ENCODE measurements around the gene STX8.

The STX8 gene

DNA sequence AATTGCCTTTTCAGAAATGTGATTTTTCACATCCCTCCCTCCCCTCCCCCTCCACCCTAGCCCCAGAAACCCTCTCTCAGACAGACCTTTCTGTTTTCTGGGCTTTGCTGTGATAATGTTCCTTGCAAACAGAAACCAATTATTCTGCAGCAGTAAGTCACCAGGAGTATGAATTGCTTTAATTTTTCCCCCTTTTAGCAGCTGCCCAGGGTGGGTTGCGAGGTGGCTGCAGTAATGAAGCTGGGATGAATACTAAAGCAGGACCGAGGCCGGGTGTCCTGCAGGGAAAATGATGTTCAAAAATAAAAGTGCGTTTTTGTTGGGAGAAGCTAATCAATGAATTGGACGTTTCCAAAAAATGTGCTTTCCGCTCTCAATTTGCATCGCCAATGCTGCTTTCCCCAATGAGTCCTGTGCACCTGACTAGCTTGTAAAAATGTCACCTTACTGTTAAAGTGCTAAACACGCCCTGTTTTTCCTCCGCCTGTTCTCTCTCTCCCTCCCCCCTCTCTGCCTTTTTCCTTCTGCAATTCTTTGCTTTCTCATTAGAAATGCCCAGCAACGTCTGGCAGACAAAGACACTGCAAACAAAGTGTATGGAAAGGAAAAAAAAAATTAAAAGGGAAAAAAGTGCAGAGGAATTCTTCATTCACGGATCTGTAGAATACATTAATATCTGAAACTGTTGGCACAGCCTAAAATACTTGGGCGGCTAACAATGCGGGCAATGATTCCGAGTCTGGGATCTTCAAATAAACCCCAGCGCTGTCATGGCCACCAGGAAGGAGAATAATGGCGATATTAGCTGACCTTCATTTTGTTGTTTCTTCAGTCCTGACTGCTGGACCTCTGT is 244.1 kb downstream of the STX8 start:
- TF ChIP-seq TAF1 (IDR thresholded peaks at IDR 0.05; ENCODE audit: low read depth, low read length) (no peak), POU2F2 (IDR thresholded peaks at IDR 0.05; ENCODE audit: low read depth, low read length) (no peak), PAX5 (IDR thresholded peaks at IDR 0.05; ENCODE audit: insufficient read depth, low read length, severe bottlenecking) (no peak), POLR2A (IDR thresholded peaks at IDR 0.05; ENCODE audit: low read depth, low read length) (no peak), POLR2AphosphoS5 (IDR thresholded peaks at IDR 0.05; ENCODE audit: low read depth, low read length) (no peak), SPI1 (IDR thresholded peaks at IDR 0.05; ENCODE audit: low read depth, low read length) (no peak)
- FAIRE-seq (no peak), DNase-seq (ENCODE audit: insufficient read length, low spot score) (no peak)

DNA sequence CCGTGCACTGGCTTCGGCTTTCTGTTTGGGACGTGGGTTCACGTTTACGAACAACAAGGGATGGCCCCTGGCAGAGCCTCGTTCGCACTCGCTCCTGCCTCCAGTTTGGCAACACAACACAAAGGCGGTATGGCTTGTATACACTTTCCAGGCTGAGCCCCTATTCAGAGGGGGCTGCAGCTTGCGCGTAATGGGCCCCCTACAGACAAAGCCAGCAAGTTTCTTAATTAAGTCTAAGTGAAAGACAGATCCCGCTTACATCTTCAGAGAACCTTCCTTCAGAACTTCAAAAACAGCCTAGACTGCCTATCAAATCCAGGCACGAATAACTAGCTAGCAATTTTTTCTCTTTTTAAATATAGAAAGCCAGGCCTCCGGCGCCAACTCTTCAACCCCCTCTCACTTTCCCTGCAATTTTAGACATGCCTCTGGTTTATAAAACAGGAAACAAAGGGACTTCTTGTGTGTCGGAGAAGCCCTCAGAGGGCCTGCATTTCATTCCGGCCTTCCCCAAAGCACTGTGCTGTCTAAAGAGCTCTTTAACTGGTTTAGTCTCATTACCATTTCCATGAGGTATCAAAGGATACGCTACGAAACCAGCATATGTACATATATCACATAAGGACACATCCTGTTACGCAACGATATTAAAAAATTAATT is 244.9 kb downstream of the STX8 start:
- FAIRE-seq, result no peak
- TF ChIP-seq POLR2A (IDR thresholded peaks at IDR 0.05; ENCODE audit: low read depth, low read length), result no peak
- TF ChIP-seq TAF1 (IDR thresholded peaks at IDR 0.05; ENCODE audit: low read depth, low read length), result no peak
- TF ChIP-seq POU2F2 (IDR thresholded peaks at IDR 0.05; ENCODE audit: low read depth, low read length), result no peak
- TF ChIP-seq POLR2AphosphoS5 (IDR thresholded peaks at IDR 0.05; ENCODE audit: low read depth, low read length), result no peak
- TF ChIP-seq SPI1 (IDR thresholded peaks at IDR 0.05; ENCODE audit: low read depth, low read length), result no peak
- TF ChIP-seq PAX5 (IDR thresholded peaks at IDR 0.05; ENCODE audit: insufficient read depth, low read length, severe bottlenecking), result no peak
- DNase-seq (ENCODE audit: insufficient read length, low spot score), result no peak

DNA sequence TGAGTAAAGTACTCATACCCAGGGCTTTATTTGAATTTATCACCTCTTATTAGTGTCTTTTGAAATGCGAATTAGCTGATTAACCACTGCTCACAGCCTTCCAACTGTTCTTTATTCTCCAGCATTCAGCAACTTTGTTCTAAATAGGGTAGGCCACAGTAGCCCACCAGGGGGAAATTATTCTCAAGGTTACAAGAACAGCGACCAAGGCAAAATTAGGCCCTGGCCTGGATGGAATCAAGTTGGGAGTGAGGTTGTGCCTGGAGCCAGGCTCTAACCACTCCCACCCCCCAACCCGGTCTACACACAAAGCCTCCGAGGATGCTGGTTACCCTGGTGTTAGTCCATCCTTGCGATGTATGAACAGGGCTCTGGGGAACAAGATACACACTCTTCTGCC is 245.5 kb downstream of the STX8 start:
- no peak for FAIRE-seq
- TF ChIP-seq SPI1 (IDR thresholded peaks at IDR 0.05; ENCODE audit: low read depth, low read length), result no peak
- TF ChIP-seq PAX5 (IDR thresholded peaks at IDR 0.05; ENCODE audit: insufficient read depth, low read length, severe bottlenecking), result no peak
- TF ChIP-seq POLR2A (IDR thresholded peaks at IDR 0.05; ENCODE audit: low read depth, low read length), result no peak
- TF ChIP-seq TAF1 (IDR thresholded peaks at IDR 0.05; ENCODE audit: low read depth, low read length), result no peak
- no peak for TF ChIP-seq POLR2AphosphoS5 (IDR thresholded peaks at IDR 0.05; ENCODE audit: low read depth, low read length)
- no peak for TF ChIP-seq POU2F2 (IDR thresholded peaks at IDR 0.05; ENCODE audit: low read depth, low read length)
- no peak for DNase-seq (ENCODE audit: insufficient read length, low spot score)

DNA sequence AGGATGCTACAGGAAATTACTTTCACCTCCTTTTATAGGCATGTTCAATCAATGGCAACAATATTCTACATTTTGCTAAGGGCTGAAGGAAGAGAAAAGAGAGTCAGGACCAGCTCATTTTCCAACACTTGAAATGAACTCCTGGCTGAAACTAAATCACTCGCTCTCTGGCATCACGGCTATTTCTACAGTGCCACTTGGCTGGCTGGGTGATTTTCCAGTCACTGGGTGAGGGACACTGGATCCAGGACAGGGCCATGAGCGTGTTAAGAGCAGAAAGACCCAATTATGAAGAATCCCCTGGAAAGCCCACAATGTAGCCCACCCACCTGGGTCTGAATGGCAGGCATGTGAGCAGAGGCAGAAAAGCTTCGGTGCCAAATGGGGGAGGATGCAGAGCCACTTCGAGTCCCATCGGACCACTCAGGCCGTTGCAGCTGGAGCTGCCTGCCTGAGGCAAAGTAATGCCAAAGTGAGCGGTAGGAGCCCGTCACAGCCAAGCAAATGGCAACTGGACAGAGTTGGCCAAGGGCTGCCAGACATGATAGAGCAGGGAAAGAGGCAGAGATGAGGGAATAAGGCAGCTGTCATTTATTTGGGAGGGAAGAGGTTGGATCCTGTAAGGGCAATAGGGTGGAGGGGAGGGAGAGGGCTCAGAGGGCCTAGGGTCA is 246.2 kb downstream of the STX8 start:
- TF ChIP-seq POU2F2 (IDR thresholded peaks at IDR 0.05; ENCODE audit: low read depth, low read length) (no peak), POLR2A (IDR thresholded peaks at IDR 0.05; ENCODE audit: low read depth, low read length) (no peak), POLR2AphosphoS5 (IDR thresholded peaks at IDR 0.05; ENCODE audit: low read depth, low read length) (no peak), TAF1 (IDR thresholded peaks at IDR 0.05; ENCODE audit: low read depth, low read length) (no peak), PAX5 (IDR thresholded peaks at IDR 0.05; ENCODE audit: insufficient read depth, low read length, severe bottlenecking) (no peak), SPI1 (IDR thresholded peaks at IDR 0.05; ENCODE audit: low read depth, low read length) (no peak)
- no peak for FAIRE-seq

DNA sequence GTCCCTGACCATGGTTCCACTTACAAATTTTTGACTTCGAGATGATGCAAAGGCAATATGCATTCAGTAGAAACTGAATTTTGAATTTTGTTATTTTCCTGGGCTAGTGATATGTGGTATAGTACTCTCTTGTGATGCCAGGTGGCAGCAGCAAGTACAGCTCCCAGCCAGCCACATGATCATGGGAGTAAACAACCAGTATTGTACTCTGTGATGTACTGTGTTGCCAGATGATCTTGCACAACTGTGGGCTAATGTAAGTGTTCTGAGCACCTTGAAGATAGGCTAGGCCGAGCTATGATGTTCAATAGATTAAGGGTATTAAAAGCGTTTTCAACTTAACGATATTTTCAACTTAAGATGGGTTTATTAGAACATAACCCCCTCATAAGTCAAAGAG is 250.8 kb downstream of the STX8 start:
- DNase-seq (ENCODE audit: insufficient read length, low spot score) (no peak), FAIRE-seq (no peak)
- TF ChIP-seq SPI1 (IDR thresholded peaks at IDR 0.05; ENCODE audit: low read depth, low read length) (no peak), TAF1 (IDR thresholded peaks at IDR 0.05; ENCODE audit: low read depth, low read length) (no peak), POLR2A (IDR thresholded peaks at IDR 0.05; ENCODE audit: low read depth, low read length) (no peak), POU2F2 (IDR thresholded peaks at IDR 0.05; ENCODE audit: low read depth, low read length) (no peak), POLR2AphosphoS5 (IDR thresholded peaks at IDR 0.05; ENCODE audit: low read depth, low read length) (no peak), PAX5 (IDR thresholded peaks at IDR 0.05; ENCODE audit: insufficient read depth, low read length, severe bottlenecking) (no peak)

More for the DNA sequence above, 246.2 kb downstream of the STX8 start:
- DNase-seq (ENCODE audit: insufficient read length, low spot score), result no peak

DNA sequence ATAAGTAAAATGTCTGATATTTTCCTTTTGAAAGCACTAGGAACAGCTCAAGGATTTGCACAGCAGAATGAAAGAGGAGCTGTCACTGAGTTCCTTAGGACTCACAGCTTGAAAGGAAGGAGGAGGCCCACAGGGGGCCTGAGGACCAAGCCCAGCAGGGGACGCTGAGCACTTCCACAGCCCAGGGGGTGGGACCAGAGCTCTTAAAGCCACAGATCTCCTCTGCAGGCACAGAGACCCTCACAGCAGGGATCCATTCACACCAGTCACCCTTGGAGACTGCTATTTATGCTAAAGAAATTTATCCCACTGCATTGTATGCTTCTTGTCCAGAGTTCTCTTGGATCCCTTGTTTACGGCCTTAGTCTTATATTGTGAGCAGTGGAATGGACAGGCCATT is 253.3 kb downstream of the STX8 start:
- TF ChIP-seq SPI1 (IDR thresholded peaks at IDR 0.05; ENCODE audit: low read depth, low read length) (no peak), PAX5 (IDR thresholded peaks at IDR 0.05; ENCODE audit: insufficient read depth, low read length, severe bottlenecking) (no peak), TAF1 (IDR thresholded peaks at IDR 0.05; ENCODE audit: low read depth, low read length) (no peak), POLR2A (IDR thresholded peaks at IDR 0.05; ENCODE audit: low read depth, low read length) (no peak), POU2F2 (IDR thresholded peaks at IDR 0.05; ENCODE audit: low read depth, low read length) (no peak), POLR2AphosphoS5 (IDR thresholded peaks at IDR 0.05; ENCODE audit: low read depth, low read length) (no peak)
- DNase-seq (ENCODE audit: insufficient read length, low spot score) (no peak), FAIRE-seq (no peak)

DNA sequence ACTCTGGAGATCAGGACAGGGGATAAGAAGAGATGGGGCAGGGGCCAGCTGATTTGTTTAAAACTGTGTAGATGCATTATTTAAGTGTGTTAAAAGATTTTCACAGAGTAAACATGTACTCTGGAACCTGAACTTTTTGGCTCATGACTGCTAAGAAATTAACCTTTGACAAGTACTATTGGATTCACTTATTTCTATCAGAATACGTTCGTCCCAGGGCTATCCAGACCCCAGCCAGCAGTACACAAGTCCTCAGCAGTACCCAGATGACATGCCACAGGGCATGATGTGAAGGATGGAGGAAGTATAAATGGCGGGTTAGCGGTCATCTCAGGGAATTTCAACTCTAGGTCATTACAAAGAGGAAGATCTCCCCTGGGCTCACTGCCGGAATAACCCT is 253.7 kb downstream of the STX8 start:
- FAIRE-seq, result no peak
- no peak for TF ChIP-seq POU2F2 (IDR thresholded peaks at IDR 0.05; ENCODE audit: low read depth, low read length)
- TF ChIP-seq SPI1 (IDR thresholded peaks at IDR 0.05; ENCODE audit: low read depth, low read length), result no peak
- TF ChIP-seq POLR2A (IDR thresholded peaks at IDR 0.05; ENCODE audit: low read depth, low read length), result no peak
- no peak for TF ChIP-seq PAX5 (IDR thresholded peaks at IDR 0.05; ENCODE audit: insufficient read depth, low read length, severe bottlenecking)
- no peak for TF ChIP-seq TAF1 (IDR thresholded peaks at IDR 0.05; ENCODE audit: low read depth, low read length)
- TF ChIP-seq POLR2AphosphoS5 (IDR thresholded peaks at IDR 0.05; ENCODE audit: low read depth, low read length), result no peak
- no peak for DNase-seq (ENCODE audit: insufficient read length, low spot score)

DNA sequence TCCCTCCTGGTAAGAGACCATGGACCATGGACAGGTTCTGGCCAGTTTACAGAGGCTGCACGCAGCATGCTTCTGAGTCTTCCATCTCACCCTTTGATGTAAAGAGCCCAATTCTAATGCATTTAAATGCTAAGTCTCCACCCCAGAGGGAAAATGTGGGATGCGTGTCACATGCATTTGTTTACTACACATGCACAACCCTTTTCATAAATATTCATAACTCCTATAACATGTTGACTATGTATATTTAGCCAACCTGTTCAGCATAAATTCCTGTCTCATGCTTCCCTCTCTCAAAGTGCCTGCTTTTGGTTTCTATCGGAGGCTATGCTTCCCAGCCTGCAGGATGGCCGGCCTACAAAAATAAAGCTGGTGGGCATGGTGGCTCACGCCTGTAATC is 260.3 kb downstream of the STX8 start:
- FAIRE-seq (no peak), DNase-seq (ENCODE audit: insufficient read length, low spot score) (no peak)
- no peak for TF ChIP-seq POLR2A (IDR thresholded peaks at IDR 0.05; ENCODE audit: low read depth, low read length)
- no peak for TF ChIP-seq TAF1 (IDR thresholded peaks at IDR 0.05; ENCODE audit: low read depth, low read length)
- TF ChIP-seq POU2F2 (IDR thresholded peaks at IDR 0.05; ENCODE audit: low read depth, low read length), result no peak

DNA sequence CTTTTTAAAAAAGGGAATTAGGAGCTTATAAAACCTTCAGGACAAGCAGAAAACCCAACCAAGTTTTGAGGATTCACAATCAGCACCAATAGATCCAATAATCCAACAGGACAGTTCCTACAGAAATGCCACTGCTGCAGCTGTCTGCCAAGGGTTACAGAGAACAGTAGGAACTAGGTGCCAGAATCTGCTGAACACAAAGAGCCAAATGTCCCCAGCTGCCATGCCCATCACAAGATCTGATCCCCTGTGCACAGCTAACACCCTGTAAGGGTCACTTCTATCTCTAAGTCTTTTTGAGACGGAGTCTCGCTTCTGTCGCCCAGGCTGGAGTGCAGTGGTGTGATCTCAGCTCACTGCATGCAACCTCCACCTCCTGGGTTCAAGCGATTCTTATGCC is 262.3 kb downstream of the STX8 start:
- TF ChIP-seq PAX5 (IDR thresholded peaks at IDR 0.05; ENCODE audit: insufficient read depth, low read length, severe bottlenecking), result no peak
- TF ChIP-seq POLR2A (IDR thresholded peaks at IDR 0.05; ENCODE audit: low read depth, low read length), result no peak
- no peak for TF ChIP-seq POU2F2 (IDR thresholded peaks at IDR 0.05; ENCODE audit: low read depth, low read length)
- TF ChIP-seq POLR2AphosphoS5 (IDR thresholded peaks at IDR 0.05; ENCODE audit: low read depth, low read length), result no peak
- TF ChIP-seq TAF1 (IDR thresholded peaks at IDR 0.05; ENCODE audit: low read depth, low read length), result no peak
- no peak for TF ChIP-seq SPI1 (IDR thresholded peaks at IDR 0.05; ENCODE audit: low read depth, low read length)
- DNase-seq (ENCODE audit: insufficient read length, low spot score) (no peak), FAIRE-seq (no peak)

Measured in GM12891 (cell line).